Kasumi-1 (cell line): ENCODE results near the gene MKRN2.
"Not testable (repeated sequence)": the region's sequence is repeated elsewhere in the genome, so short reads cannot be mapped to it uniquely, and the experiment has no call there.

Experiments
- DNase-seq, 2 experiments: peaks; one replicate each; lab custom pipeline; 2025; lab: John Stamatoyannopoulos, UW

Gene MKRN2

GRCh38 chr3:12588039-12589009 lies 31.4 kb downstream of the MKRN2 start:
- no peak for DNase-seq

- DNase-seq, result peak; percentile 17 to 34
Observed at GRCh38 chr3:12590096-12590495, 33.2 kb downstream of the MKRN2 start.

- DNase-seq, result no peak
Observed at GRCh38 chr3:12591456-12591855, 34.6 kb downstream of the MKRN2 start.

GRCh38 chr3:12591997-12592715 lies 35.3 kb downstream of the MKRN2 start:
- DNase-seq, result no peak

- no peak for DNase-seq
Observed at GRCh38 chr3:12593473-12593872, 36.6 kb downstream of the MKRN2 start.

DNA sequence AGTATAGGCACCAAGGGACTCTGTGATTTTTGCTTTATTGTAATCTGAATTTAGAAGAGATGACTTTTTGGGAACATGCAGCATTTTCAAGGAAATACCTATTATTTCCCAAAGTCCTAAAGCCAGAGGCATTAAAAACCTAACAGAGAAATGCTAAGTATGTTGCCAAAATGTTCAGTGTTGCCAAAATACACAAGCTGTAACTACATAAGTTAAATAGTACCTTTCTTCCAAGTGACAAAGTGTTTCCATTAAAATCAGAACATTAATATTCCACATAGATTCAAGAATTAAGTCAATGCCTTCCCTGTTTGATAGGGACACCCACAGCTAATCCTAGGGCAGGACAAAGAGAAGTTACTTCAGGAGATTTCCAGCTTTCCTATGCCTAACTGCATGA lies 42.0 kb downstream of the MKRN2 start:
- no peak for DNase-seq

- DNase-seq, result no peak
Observed at GRCh38 chr3:12601072-12601471, 44.2 kb downstream of the MKRN2 start.

DNA sequence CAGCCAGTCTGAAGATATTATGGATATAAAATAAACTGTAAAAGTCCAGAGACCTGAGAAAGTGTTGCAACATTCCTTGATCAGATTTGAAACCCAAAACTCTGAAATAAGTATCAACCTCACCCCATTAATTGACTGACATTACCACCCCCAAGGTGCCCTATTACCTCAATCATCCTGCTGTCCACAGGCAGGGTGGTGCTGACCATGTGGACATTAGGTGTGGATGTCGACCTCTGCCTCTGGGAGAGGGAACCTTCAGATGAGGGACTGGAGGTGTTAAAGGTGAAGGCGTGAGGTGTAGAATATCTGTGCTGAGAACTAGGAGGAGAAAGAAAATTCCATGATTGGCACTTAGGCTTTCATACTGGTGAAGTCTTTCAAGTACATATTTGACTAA lies 47.1 kb downstream of the MKRN2 start:
- no peak for DNase-seq

DNA sequence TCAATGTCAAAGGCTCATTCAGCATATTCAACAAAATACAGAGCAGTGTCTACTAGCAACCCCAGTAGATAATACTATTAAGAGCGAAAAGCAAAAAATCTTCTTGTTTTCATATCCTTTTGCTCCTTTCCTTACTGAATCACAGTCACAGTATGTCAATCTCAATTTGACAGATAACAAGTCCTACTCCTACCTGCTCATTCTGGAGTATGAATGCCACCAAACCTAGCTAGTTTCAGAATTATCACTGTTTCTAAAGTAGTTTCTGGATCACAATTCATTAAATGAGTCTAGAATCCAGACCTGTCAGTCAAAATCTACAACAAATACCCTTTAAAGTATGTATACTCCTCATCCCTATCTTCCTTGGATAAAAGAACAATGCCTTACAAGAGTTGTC lies 51.5 kb downstream of the MKRN2 start:
- no peak for DNase-seq

DNA sequence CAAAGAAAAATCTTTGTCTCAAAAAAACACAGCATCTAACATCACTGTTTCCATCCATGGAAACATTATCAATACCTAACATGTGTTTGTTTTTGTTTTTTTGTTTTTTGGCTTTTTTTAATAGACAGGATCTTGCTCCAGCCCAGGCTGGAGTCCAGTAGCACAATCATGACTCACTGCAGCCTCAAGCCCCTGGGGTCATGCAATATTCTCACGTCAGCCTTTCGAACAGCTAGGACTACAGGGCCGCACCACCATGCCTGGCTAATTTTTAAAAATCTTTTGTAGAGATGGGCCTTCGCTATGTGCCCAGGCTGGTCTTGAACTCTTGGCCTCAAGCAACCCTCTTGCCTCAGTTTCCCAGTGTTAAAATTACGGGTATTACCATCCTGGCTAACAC lies 54.2 kb downstream of the MKRN2 start:
- DNase-seq, result no peak

DNA sequence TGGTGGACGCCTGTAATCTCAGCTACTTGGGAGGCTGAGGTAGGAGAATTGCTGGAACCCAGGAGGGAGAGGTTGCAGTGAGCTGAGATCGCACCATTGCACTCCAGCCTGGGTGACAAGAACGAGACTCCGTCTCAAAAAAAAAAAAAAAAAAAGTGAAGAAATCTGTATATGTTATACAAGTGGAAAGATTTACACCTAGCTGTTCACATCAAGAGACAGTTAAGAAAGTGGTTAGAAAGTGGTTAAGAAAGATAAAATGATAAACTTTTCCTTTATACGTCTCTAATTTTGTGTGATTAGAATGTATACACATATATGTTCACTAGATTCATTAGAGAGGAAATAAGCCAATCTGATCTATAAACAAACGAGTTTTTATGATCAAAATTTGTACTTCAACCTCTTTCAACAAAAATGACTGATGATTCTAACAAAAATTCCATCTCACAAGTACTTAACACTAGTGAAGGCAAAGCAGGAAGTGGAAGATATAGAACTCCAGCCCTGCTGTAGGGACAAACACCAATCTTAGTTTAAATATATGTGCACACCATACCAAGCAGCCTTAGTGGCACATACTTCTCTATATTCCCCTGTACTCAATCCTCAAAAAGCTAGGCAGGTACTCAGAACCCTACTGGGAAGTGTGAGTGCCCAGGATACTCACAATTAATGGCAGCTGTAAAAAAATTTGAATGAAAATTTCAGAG lies 55.8 kb downstream of the MKRN2 start:
- DNase-seq, result no peak

- no peak for DNase-seq
Observed at GRCh38 chr3:12613250-12613649, 56.4 kb downstream of the MKRN2 start.

DNA sequence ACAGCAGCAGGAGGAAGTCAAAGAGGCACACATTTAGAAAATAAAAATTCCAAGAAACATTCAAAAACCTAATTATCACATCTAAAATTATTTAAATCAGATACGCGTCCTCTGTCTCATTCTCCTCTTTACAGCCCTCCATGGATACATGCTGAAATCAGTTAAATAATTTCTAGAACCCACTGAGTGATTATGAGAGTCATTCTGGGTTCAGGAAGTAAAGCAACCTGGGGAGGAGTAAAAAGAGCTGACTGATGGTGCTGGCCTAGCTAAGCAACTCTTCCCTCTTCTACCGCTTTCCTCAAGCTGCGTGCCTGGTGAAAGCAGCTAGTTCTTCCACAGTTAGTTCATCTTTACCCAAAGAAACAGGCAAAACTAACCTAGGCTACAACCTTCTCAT lies 58.4 kb downstream of the MKRN2 start:
- DNase-seq, result no peak

GRCh38 chr3:12618426-12618825 lies 61.5 kb downstream of the MKRN2 start:
- no peak for DNase-seq

DNA sequence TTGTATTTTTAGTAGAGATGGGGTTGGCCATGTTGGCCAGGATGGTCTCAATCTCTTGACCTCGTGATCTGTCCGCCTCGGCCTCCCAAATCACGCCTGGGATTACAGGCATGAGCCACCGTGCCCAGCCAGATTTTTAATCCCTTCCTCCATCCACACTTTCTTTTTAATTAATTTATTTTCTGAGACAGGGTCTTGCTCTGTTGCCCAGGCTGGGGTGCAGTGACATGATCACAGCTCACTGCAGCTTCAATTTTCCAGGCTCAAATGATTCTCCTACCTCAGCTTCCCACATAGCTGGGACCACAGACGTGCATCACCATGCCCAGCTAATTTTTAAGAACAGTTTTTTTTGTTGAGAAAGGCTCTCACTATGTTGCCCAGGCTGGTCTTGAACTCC lies 63.4 kb downstream of the MKRN2 start:
- DNase-seq, result no peak

DNA sequence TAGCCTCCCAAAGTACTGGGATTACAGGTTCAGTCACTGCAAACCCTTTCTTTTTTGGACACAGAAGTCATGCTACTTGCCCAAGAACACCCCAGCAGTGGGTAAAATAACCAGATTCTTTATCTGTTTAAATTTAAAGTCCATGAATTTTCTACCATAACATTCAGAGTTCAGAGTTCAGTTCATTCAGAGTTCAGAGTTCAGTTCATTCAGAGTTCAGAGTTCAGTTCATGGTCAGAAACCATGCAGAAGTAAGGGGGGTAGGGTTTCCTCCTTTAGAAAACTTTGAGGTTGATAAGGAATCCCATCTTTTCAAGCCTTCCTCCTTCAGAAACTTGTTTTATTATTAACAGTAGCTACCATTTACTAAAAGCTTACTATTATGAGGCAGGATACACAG lies 63.8 kb downstream of the MKRN2 start:
- no peak for DNase-seq

DNA sequence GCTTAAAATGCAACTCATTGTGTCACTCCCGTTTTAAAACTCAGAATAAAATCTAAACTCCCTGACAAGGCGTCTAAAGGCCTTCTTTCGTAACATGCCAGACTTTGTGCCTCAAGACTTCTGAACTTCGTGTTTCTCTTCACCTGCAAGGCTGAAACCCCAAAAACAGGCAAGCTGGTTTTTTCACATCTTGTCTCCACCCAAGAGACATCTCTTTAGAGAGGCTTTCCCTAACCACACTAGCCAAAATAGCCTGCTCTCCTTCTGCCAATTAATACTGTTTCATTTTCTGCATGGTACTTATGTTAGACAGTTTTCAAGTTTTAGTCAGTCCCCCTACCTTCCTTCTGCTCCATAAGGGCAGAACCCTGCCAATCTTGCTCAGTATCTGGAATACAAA lies 65.4 kb downstream of the MKRN2 start:
- DNase-seq, result no peak

DNA sequence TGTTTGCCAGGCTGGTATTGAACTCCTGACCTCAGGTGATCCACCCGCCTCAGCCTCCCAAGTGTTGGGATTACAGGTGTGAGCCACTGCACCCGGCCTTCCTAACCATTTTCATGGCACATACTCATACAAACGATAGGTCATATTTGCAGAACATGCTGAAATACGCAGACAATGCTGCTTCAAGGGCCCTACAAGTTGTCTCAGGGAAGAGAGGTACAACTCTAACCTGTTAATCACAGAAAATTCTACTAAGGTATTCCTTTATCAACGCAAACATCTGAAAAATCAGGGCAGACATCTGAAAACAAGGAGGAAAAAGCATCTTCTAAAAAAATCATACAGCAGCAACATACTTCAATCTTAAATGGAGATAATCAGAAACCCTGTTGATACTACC lies 67.2 kb downstream of the MKRN2 start:
- DNase-seq, result no peak

DNA sequence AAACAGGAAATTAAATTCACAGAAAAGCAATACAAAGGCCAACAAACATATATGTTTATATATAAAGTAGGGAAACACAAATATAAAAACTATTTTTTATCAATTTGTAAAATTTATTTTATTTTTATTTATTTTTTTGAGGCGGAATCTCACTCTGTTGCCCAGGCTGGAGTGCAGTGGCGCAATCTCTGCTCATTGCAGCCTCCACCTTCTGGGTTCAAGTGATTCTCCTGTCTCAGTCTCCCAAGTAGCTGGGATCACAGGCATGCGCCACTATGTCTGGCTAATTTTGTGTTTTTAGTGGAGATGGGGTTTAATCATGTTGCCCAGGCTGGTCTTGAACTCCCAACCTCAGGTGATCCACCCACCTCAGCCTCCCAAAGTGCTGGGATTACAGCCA lies 68.1 kb downstream of the MKRN2 start:
- not testable (repeated sequence) for DNase-seq

DNA sequence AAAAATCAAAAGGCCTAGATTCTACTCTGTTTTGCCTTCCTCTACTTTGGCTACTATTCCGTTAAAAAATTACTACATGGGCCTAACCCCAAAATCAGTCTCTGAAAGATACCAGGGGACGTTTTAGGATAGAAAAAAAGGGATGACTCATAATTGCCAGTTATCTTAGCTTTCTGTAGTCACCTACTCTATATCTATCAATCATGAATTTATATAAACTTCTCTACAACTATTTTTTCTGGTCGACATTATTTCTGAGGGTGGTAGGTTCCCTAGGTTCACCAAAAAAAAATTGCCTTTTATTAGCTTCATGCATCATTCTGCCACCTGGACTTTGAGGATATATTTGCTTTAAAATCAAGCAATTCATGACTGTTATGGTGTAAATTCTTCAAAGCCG lies 70.5 kb downstream of the MKRN2 start:
- DNase-seq, result no peak

DNA sequence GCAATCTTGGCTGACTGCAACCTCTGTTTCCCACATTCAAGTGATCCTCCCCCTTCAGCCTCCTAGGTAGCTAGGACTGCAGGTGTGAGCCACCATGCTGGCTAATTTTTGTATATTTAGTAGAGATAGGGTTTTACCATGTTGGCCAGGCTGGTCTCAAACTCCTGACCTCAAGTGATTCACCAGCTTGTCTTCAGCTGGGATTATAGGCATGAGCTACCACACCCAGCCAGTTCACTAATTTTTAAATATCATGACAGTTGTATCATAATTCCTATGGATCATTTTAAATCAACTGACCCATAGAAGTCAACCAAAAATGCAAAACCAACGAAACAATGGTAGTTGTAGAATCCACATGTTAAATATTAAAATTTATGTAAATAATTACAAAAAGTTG lies 71.9 kb downstream of the MKRN2 start:
- DNase-seq, result no peak

DNA sequence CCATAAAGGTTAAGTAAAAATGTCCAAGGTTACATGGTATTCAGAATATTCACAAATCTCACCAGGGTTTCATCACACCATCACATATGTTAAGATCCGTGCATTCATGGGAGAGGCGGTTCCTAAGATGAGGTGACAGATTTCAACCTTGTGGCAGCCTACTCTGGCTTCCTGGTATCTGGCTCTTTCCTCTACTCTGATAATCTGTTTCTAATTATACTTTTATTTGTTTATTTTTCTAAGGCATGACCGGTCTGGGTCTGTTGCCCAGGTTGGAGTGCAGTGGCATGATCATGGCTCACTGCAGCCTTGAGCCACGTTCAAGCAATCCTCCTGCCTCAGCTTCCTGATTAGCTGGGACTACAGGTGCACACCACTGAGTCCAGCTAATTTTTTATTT lies 72.7 kb downstream of the MKRN2 start:
- no peak for DNase-seq

DNA sequence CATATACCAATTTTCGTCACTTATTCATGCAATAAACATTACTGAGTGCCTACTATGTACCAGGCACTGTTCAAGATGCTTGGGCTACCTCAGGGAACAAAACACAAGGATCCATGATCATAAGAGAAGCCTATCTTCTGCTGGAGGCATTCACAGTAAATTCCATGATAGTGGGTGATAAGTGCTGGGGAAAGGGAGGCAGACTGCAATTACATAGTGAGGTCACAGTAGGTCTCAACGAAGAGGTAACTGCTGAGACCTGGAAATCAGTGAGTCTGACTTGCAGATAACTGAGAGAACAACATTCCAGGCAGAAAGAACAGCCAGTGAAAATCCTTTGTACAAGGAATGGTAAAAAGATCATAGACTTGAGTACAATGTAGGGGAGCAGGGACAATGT lies 73.4 kb downstream of the MKRN2 start:
- no peak for DNase-seq
